Activated T-cell treated with anti-CD3 and anti-CD28 coated beads for 4 hours (primary cell): ENCODE data around the gene DVL2.
"Not testable (repeated sequence)": the region's sequence is repeated elsewhere in the genome, so short reads cannot be mapped to it uniquely, and the experiment has no call there.

ENCODE experiments used
- DNase-seq: peaks from one replicate; pipeline ENCODE4 v3.0.0-alpha.2; 2020

The DVL2 gene

DNA sequence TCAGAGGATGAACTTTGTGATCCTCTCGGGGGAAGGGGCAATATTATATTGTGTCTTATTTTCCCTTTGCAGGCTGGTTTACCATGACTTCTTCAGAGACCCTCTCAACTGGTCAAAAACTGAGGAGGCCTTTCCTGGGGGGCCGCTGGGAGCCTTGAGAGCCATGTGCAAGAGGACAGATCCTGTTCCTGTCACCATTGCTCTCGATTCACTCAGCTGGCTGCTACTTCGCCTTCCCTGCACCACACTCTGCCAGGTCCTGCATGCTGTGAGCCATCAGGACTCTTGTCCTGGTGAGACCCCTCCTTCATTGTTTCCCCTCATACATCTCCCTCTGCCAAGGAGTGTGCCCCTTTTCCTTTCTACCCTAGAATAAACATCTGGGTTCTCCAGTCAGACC, 20.2 kb upstream of the DVL2 start:
- DNase-seq: no peak

DNA sequence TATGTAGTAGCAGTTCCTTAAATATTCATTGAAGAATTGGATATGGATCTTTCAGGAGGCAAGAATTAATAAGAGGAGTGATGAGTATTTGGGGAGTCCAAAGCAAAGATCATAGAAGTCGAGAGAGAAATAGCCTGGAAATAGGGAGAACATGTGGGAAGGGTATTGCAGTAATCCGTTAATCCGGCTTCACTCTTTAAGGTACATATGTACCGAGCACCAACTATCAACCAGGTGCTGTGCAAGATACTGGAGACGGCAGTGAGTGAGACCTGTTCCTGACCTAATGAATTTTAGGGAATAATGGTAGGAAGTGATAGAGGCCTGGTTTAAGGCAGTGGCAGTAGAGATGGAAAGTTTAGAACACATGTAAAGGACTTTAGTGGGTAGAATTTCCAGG, 18.8 kb upstream of the DVL2 start:
- no peak for DNase-seq

DNA sequence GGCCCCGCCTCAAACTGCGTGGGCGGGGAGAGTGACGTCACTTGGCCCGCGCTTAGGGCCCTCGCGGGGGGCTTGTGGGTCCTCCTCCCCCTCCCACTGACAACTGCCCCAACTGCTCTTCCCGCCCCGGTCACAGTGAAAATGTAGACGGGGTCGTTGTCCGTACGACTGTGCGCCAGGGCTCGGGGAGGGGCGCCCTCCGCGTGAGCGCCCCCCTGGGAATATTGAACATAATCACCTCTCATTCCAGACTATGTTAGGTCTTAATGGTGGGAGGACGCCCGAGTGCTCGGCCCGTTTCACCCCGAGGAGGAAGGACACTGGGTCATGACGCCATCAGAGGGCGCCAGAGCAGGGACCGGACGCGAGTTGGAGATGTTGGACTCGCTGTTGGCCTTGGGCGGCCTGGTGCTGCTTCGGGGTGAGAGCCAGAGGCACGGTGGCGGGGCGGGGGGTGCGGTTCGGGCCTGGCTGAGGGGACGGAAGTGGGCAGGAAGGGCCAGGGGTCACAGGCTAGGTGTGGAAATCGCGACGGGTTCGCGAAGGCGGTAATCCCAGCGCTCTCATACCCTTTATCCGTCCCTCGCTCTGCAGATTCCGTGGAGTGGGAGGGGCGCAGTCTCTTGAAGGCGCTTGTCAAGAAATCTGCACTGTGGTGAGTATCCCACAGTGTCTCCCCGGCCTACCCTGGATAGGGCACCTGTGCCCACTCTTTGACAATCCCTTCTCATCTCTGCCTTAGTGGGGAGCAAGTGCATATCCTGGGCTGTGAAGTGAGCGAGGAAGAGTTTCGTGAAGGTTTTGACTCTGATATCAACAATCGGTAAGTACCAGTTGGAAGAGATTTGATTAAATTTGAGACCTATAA, 18.1 kb upstream of the DVL2 start, which contains the start of gene ELP5:
ELP5 (plus strand) TSS at position 40 of the 868 bp plus-strand sequence; CDS start at position 376, 336 bp downstream.
- peak; percentile 73 for DNase-seq

DNA sequence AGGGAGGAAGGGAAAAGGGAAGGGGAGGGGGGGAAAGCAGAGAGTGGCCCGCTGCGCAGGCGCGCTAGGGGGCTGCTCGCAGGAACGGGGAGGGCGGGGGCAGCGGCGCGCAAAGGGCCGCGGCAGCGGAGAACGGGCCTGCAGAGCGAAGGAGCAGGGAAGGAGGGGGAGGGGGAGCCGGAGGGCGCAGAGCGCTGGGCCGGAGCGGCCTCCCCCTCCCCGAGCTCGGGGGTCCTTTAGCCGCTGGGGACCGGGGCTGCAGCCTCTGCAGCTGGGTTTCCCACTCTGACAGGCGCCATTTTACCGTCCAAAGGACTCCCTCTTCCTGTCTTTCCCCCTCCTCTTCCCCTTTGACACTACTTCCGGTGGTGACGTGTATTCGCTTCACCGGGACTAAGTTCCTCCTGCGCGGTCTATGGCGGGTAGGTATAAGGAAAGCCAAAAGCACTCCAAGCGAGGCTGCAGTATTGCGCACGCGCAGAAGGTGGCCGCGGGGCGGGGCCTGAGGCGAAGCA, 17.4 kb upstream of the DVL2 start, which contains the start of gene CTDNEP1:
CTDNEP1 (minus strand) TSS at position 74 of the 515 bp plus-strand sequence. CDS start 438 bp downstream, outside the sequence.
- DNase-seq: peak; percentile 99

DNA sequence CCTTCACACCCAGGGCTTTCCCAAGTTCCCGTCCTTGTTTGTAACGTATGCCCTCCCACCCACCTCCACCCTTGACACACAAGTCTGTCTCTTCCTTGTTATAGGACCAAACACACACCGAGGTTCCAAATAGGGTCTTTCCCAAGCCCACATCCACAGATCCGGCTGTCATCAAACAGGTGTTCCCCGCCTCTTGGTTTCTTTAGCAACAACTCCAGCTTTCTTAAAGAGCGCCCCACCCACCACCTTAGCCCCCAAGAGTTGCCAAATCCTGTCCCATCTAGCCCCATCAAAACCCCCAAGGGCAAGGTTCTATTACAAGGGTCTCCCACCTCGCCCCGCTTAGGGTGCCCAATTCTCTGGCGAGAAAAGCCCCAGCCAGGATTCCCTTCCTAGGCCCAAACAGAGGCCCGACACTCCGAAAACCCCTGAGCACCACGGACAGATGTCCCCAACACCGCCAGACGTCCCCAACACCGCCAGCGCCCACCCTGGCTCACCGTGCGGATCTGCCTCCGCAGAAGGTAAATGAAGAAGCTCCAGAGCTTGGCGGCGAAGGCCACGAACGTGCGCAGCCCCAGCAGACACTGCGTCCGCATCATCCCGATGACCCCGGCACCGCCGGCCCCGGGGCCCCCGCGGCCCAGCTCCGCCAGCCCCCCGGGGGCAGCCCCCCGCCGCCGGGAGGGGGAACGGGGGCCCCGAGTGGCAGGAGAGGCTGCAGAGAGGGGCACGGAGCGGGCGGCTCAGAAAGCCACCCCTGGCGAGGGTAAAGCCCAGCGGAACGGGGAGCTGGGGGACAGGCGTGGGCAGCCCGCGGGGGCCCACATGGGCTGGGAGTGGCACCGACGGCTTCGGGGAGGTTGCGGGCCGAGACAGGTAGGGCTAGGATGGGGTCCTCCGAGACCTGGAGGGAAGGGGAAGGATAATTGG, 16.6 kb upstream of the DVL2 start:
- DNase-seq: no peak

DNA sequence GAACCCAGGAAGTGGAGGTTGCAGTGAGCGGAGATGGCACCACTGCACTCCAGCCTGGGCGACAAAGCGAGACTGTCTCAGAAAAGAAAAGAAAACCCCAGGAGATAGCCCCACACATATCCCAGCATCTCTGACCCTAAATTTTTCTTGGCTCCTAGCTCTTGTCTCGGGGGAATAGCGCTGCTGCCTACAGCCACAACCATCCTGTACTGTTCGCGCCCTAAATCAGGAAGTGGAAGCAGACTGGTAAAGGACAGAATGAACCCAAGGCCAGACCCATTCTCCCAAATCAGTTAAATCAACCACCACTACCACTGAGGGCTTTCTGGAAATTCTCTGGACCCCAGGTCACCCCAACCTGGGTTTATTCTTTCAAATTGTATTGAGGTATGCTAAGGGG, 15.5 kb upstream of the DVL2 start:
- DNase-seq: no peak

DNA sequence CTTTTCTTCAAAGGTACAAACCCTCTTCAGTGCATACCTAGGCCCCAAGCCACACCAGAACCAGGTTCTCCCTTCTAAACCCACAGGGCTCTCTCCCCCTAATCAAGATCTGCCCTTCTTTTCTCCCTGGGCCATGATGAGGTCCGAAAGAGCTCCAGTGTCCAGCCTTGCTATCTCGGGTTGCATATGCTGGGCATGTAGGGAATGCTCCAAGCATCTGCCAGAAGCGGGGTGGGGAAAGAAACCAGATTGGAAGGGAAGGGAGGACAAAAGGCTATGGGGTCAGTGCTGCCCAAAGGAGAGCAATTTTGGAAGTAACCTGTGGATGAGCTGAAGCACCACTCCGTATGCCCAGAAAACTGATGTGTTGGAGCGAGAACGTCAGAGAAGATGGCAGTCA, 14.9 kb upstream of the DVL2 start:
- no peak for DNase-seq

DNA sequence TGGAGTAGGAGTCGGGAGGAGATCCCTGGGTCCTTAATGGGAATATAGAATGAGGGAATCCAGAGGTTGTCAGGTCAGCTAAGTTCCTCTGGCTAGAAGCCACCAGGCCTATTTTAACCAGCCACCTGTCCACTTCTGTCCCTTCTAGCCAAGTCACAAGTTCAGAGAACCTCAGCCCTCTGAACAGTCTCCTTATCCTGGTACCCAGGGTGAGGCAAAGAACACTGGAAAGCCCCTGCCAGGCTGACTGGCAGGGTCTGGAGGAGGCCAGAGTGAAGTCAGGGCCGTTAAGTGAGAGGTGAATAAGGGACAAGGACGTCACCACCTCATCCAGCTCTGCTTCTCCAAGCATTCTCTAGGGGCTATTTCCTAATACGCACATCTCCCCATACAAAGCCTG, 14.5 kb upstream of the DVL2 start:
- no peak for DNase-seq

DNA sequence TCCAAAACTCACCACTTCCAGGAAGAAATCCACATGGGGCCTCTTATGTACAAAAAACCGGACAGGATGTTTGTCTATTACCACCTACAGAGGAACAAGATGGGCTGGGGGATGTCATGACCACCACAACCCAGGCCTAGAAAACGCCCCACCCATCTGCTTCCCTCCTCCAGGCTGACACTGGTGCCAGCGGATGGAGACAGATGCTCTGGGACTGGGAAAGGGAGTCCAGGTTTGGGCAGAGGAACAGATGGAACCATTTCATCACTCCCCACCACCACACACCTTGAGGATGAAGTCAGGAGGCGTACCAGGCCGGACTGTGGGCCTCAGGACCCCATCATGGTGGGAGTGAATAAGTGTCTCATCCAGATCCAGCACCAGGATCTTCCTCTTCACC, 12.5 kb upstream of the DVL2 start:
- no peak for DNase-seq

DNA sequence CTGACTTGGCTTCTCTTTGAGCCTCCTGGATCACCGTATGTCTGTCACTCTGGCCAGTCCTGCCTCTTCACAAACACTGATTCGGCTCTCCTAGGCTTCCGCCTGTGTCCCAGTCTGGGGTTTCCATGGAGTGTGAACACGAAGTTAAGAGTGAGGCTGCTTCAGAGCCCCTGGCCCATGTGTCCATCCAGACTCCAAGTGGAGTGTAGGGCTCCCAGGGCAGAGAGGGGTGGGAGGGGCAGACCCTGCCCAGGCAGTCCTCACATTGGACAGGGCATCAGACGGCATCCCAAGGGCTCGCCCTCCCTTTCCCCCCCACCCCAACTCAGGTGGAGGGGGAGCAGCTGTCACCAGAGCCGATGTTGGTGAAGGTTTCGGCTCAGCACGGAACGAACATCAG, 9.5 kb upstream of the DVL2 start:
- DNase-seq: not testable (repeated sequence)

DNA sequence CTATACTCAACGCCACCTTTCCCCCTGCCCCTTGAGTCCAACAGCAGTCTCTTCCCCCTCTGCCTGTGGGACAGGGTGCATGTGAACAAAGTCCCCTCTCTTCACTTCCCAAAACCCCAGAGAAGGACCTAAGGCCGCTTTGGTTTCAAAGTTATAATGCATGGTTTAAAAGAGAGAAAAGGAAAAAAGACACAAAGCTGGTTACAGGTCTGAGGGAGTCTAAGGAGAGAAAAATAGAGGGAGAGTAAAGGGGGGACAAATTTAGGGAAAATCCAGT, 9.1 kb upstream of the DVL2 start:
- DNase-seq: no peak

DNA sequence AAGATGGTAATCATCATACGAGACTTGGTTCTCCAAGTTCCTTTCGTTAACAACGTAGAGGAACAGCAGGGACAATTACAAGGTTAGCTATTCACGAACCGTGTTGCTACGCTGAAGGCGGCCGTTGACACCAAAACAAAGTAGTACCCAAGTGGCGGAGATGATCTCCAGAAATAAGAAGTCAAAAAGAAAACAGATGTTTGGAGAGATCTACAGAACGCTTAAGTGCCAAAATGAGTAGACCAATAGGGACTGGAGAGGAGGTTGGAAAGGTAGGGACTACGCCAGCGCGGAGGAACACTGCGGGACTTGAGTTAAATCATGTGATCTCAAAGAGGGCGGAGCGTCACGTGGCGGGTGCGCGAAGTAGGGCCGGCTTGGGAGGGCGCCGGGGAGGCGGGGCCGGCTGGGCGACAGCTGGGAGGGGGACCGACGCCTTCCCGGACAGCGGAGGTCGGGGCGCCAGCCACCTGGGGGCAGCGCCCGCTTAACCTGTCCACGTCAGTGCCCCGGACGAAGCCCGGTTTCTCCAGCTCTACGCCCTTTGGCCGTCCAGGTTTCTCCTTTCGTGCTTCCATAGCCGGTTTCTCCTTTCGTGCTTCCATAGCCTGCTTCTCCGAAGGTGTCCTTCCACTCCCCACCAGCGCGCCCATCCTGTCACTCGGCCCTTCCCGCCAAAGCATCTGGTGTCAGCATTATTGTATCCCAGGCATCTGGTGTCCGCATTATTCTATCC, 8.6 kb upstream of the DVL2 start:
- peak; percentile 89 for DNase-seq

DNA sequence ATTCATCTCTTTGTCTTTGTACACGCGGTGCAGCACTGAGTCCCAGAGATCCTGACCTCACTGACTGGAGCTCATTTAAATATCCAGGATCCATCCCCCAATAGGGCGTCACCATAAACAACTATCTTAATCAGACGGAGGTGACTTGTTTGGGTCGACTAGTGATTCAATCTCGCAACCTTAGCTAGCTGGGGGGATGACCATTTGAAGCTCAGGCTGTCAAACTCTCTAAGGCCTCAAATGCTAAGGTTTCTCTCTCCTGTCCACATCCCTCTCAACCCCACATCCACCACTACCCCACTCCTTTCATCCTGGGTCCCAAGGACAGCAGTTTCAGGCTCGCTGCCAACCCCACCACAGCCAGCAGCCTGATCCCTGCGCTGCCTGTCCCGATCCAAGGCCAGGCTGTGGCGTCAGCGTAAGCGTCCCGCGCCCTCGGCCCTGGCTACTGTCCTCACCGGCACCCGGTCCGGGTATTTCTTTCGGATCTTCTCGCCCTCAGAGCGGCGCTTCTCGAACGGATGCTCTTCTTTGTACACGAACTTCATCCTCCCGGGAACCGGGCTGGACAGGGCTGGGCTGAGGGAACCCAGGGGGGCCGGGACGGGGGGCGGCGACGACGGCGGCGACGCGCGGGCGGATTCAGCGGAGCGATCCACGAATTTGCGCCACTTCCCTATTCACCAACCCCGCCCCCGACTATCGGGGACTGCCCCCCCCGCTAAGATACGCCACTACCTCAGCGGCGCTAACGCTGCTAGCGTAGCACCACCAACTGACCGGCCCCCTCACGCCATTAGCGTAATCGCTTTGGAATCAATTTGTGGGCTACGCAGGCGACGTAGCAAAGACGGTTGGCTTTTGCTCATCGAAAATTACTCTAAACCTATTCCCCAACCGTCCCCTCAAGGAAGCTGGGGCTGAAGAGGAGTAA, 7.7 kb upstream of the DVL2 start, which contains the start of gene GABARAP:
GABARAP (minus strand) TSS at position 667 of the 934 bp plus-strand sequence; CDS start at position 548, 119 bp downstream.
- DNase-seq: peak; percentile 96

DNA sequence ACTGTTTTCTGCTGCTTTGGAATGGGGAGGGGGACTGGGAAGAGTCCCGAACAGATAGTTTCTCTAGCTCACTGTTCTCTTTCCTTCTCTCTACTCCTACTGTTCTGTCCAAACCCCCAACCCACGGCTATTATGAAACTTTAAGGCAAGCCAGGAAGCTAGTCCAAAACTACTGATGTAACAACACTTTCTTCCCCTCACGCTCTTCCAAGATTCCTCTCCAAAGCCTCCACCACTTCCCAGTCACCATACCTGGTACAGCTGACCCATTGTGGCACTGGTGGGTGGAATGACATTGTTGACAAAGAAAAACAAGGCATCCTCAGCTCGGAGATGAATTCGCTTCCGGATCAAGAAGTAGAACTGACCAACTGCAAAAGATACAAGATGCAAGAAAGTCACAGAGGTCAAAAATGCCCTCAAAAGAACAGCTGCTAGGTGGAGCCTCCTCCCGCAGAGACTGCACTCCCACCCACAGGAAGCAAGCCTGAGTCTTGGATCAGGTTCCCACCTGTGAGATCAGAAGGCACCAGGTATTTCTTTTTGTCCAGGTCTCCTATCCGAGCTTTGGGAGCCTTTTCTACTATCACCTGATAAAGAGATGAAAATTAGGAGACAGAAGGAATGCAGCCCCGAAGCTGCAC, 6.9 kb upstream of the DVL2 start:
- DNase-seq: no peak

DNA sequence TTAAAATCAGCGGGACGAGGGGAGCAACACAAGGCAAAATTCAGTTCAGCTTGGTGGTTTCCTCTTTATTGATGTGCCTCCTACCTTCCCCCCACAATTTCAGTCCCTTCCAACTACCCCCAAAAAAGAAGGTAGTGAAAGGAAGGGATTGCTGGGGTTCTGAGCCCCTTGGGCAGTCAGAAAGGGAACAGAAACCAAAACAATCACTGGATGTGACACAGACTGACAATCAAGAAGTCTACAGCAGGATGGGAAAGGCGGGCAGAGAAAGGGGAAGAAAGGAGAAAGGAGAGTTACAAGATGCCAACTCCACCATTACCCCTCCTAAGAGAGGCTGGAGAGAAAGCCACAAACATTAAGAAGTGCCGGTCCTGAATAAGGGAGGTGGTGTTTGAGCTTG, 6.1 kb upstream of the DVL2 start:
- no peak for DNase-seq

DNA sequence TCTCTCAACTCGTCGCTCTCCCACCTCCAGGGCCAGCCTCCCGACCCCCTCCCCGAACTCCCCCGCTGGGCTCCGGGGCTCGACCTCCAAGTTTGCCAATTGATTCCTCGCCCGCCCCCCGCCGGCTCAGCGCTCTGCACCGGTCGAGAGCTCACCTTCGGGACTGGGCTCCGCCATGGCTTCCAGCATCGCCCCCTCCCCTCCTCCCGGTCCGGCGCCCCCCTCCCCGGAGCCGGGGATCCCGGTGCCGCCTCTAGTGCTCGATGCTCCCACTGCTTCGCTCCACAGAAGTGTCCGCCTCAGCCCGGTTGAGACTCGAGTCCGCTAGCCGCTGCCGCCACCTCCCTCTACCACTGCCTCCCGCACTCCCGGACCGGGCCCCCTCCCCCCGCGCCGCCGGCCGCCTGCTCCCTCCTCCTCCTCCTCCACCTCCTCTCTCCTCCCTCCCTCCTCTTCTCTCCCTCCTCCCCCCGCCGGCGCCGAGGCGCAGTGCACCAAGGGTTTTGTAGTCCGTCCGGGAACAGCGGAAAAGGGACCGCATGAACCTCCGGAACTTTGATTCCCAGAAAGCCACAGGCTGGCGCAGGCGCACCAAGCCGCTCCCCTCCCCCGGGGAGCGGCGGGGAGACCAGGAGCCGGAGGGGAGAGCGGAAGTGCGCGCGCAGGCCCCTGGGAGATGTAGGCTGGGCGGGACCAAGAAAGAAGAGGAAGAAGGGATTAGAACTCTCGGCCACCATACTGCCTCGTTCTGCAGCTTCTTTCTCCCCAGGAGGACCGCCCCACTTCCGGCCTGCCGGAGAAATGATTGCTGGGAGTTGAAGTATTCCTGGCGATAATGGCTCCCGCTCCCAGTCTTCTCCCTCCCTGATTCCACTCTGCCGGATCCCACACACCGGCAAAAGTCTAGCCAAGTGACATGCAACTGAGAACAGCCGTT, 5.0 kb upstream of the DVL2 start, which contains the start of gene PHF23:
PHF23 (minus strand) TSS at position 367 of the 937 bp plus-strand sequence; CDS start at position 189, 178 bp downstream.
- DNase-seq: peak; percentile 94

DNA sequence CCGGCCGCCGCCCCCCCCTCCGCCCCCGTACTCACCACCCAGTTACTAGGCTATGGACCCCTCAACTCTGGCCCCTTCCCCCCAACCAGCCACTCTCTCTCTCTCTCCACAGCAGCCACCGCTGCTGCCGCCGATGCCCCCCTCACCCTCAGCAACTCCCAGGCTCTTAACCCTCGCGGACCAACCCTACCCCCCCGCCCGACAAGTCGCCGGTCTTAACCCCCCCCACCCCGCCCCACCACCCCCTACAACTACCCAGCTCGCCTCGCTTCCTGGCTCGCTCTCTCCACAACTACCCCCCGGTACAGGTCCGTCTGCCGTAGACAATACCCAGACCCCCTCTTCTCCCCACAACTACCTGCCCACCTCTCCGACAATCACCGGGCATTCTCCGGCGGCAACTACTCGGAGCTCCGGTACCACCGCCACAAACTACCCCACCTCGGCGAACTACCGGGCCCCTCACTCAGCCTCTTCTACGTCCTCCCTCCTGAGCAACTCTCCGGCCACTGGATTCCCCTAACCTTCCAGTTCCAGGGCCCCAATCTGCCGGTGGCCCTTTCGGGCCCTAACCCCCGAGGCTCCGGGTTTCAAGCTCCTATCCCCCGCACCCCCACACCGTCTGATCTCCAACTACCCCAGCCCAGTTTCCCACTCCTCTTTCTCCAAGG, 4.2 kb upstream of the DVL2 start:
- no peak for DNase-seq

DNA sequence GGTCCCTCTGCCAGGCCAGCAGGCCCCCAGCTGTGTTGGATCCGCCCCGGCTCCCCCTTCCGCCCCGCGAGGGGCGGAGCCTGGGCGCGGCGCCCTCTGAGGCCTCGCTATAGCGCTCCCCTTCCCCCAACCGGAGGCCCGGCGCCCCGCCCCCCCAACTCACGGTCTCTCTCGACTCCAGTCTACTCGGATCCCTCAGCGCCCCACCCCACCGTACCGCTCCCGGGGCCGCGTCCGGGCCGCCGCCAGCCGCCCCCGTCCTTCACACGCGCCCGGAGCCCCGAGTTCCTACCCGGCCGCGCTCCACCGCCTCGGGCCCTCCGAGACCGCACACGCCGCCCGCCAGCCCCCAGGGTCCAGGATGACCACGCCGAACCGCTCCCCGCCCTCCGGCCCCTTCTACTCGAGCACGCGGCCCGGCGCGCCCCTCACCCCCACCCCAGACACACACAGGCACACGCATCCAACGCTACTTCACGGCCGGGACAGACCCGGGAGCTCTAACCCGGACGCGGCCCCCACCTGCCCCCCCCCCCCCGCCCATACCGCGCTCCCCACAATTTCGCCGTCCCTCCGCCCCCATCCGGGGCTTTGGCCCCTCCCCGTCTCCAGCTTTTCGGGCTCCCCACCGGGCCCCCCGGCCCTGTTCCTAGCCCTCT, 3.6 kb upstream of the DVL2 start:
- DNase-seq: peak; percentile 86
